Activated naive CD8-positive, alpha-beta T cell treated with anti-CD3 and anti-CD28 coated beads, Interleukin-2, amount 50 U/mL, for 24 hours (primary cell): ENCODE data around the gene TMEM91.
"Not testable (repeated sequence)": the region's sequence is repeated elsewhere in the genome, so short reads cannot be mapped to it uniquely, and the experiment has no call there.

Source experiments
- ATAC-seq: fragments of 150-1000 bp; cut with Tn5 transposase; one replicate; pipeline ENCODE4 v1.10.0; 2021
- DNase-seq: peaks from one replicate; pipeline ENCODE4 v3.0.0; 2021
- H3K27ac Mint-ChIP-seq: one replicate; pipeline ENCODE4 v1.8.0; 2021; ENCODE audit warnings: mild to moderate bottlenecking, mixed read lengths
- H3K27me3 Mint-ChIP-seq: one replicate; pipeline ENCODE4 v1.8.0; 2021; ENCODE audit warnings: mixed read lengths
- H3K36me3 Mint-ChIP-seq: one replicate; pipeline ENCODE4 v1.8.0; 2021; ENCODE audit warnings: low read depth, mixed read lengths
- H3K4me1 Mint-ChIP-seq: one replicate; pipeline ENCODE4 v1.8.0; 2021; ENCODE audit warnings: mixed read lengths
- H3K4me3 Mint-ChIP-seq: one replicate; pipeline ENCODE4 v1.8.0; 2021; ENCODE audit warnings: mild to moderate bottlenecking, moderate library complexity, mixed read lengths
- H3K9me3 Mint-ChIP-seq: one replicate; pipeline ENCODE4 v1.8.0; 2021; ENCODE audit warnings: mixed read lengths

Gene TMEM91

DNA sequence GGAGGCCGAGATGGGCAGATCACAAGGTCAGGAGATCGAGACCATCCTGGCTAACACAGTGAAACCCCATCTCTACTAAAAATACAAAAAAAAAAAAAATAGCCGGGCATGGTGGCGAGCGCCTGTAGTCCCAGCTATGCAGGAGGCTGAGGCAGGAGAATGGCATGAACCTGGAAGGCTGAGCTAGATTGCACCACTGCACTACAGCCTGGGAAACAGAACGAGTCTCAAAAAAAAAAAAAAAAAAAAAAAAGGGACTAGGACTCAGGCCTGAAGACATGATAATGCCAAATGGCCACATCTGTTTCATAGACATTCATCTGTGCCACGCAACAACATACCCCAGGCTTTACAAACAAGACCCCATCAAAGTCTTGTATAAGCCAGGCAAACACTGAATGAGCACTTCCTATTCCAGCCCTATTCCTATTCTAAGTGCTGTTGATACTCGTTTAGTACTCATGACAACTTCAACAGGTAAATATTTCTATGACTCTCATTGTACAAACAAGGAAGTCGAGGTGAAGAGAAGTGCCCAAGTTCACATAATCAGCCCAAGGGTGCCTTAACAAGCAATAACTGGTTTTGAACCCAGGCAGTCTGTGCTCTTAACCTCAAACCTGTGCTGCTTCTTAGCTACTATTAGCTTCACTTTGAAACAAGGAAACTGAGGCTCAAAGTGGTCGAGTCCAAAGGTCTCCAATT is 14.0 kb upstream of the TMEM91 start:
- Mint-ChIP-seq H3K4me1 (peaks cover 46% of the 10 kb centered on the region), H3K9me3 (no peaks in the 10 kb centered on the region), H3K27me3 (no peaks in the 10 kb centered on the region), H3K4me3 (no peak overlapping the region), H3K36me3 (peaks cover 2% of the 10 kb centered on the region), H3K27ac (peak overlapping the region; percentile 60)
- ATAC-seq, result no peak
- DNase-seq, result no peak

DNA sequence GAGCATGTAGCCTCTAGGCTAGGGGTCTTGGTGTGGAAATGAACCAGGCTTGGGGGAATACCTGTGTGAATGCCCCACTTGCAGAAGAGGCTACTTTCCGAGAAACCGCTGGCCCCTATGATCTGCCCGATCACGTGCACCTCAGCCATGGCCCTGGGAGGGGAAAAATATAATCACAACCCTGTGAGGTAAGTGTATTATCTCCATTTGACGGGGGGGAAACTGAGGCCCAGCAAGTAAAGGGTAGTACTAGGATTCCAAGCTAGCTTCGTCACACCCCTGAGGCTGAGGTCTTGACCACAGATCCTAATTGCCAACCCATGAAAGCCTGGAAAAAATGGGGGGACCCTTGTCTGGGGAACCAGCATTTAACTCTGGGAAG is 13.0 kb upstream of the TMEM91 start:
- Mint-ChIP-seq H3K9me3 (no peaks in the 10 kb centered on the region), H3K36me3 (peaks cover 2% of the 10 kb centered on the region), H3K27me3 (no peaks in the 10 kb centered on the region), H3K4me1 (peaks cover 35% of the 10 kb centered on the region), H3K27ac (peak overlapping the region; percentile 99), H3K4me3 (peak overlapping the region; percentile 97)
- DNase-seq (no peak), ATAC-seq (no peak)

DNA sequence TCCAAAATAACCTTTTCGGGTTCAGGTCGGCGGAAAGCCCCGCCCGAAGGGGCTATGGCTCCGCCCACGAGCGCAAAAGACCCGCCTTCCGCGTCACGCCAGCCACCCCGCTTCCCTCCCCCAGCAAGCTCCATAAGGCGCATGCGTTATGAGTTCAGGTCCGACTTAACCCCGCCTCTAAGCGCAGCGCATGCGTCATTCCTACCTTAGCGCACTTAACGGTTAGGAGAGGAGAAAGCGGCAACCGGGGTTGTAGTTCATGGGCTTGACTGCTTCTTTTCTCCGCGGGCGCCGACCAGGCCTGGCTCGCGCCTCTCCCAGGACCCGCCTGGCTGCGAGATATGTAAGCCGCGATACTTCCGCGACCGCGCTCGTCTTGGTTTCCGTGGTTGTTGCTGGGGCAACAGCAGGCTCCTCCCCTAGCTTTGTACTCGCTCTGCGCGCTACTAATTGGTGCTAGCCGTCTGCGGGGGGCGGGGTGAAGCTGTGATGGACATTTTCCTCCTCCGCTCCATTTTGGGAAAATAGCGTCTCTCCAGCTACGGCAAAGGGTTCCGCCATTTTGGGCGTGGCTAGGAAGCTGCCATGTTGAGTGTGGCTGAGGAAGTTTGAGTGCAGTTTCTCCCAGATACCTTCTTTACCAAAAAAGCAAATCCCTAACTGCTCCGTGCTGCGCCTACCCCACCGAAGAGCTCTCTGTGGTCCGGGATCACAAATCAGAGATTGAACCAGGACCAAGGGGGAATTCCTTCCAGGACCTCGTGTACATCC is 12.4 kb upstream of the TMEM91 start, which contains the start of gene B9D2:
Gene B9D2 (minus strand): TSS at position 397 of the 771 bp plus-strand sequence. CDS start 630 bp downstream, outside the sequence.
- no peaks in the 10 kb centered on the region for H3K27me3 Mint-ChIP-seq
- DNase-seq (peak; percentile 96), ATAC-seq (peak; percentile 94)
- no peaks in the 10 kb centered on the region for H3K9me3 Mint-ChIP-seq
- peaks cover 32% of the 10 kb centered on the region for H3K4me1 Mint-ChIP-seq
- H3K36me3 Mint-ChIP-seq, result peaks cover 2% of the 10 kb centered on the region
- peak within 1 kb of the TSS; percentile 99 for H3K27ac Mint-ChIP-seq
- H3K4me3 Mint-ChIP-seq, result peak within 1 kb of the TSS; percentile 97

DNA sequence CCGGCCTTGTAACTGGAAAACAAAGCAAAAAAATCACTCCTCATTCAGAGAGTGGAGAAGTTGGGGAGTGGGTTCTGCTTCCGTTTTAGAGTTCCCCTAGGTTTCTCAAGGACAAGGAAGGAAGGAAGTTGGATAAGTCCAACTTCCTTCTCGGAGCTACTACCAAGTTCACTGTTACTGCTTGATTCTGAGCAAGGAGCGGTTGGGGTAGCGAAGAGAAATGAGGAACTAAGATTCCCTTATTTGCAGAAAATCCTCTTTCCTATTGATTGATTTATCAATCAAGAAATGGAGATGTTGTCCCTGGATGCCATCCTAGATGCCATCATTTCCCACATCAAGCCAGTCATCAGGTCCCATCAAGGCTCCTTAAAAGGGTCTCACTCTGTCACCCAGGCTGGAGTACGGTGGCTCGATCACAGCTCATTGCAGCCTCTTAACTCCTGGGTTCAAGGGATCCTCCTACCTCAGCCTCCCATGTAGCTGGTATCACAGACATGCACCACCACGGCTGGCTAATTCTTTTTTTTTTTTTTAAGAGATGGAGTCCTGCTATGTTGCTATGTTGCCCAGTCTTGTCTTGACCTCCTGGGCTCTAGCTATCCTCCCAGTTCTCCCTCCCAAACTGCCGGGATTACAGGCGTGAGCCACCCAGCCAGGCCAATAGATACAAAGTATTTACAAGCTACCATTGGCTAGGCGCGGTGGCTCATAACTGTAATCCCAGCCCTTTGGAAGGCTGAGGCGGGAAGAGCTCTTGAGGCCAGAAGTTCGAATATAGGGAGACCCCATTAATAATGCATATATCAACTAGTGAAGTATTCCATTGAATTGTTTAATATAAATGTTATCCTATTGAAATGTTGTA is 11.6 kb upstream of the TMEM91 start:
- H3K27ac Mint-ChIP-seq, result peak overlapping the region; percentile 99
- DNase-seq (no peak), ATAC-seq (no peak)
- no peaks in the 10 kb centered on the region for H3K9me3 Mint-ChIP-seq
- H3K36me3 Mint-ChIP-seq, result peaks cover 2% of the 10 kb centered on the region
- H3K4me1 Mint-ChIP-seq, result peaks cover 31% of the 10 kb centered on the region
- H3K4me3 Mint-ChIP-seq, result peak overlapping the region; percentile 97
- H3K27me3 Mint-ChIP-seq, result no peaks in the 10 kb centered on the region

DNA sequence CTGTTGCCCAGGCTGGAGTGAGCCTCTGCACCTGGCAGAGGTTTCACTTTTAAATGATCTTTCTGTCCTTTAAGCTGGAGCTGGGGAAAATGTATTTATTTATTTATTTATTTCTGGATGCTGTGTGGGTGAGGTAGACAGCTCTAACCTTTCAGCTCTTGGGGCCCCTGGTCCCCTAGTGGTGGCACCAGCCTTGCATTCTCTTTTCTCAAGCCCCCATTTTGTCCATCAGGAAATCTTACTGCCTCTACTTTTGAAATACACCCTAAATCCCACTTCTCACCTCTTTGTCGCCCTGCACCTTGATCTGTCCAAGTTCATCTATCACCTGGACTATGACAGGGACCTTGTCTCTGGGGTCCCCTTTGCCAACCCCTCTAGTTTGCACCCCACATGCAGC is 10.2 kb upstream of the TMEM91 start:
- H3K27ac Mint-ChIP-seq, result peak overlapping the region; percentile 35
- peaks cover 27% of the 10 kb centered on the region for H3K4me1 Mint-ChIP-seq
- H3K27me3 Mint-ChIP-seq, result no peaks in the 10 kb centered on the region
- H3K9me3 Mint-ChIP-seq, result no peaks in the 10 kb centered on the region
- no peak for ATAC-seq
- H3K36me3 Mint-ChIP-seq, result peaks cover 2% of the 10 kb centered on the region
- no peak for DNase-seq
- H3K4me3 Mint-ChIP-seq, result no peak overlapping the region

DNA sequence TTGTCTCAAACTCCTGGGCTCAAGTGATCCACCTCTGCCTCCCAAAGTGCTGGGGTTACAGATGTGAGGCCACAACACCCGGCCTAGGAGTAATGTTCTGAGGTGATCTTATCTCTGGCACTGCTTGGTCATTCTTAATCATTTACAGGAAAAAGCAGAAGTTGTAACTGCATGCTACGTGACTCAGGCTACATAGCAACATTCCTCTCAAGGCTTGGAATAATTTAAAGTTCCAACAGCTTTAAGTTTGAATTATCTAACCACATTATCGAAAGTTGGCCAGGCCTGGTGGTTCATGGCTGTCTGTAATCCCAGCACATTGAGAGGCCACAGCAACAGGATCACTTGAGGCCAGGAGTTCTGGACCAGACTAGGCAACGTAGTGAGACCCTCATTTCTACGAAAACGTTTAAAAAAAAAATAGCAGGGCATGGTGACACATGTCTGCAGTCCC is 8.5 kb upstream of the TMEM91 start:
- DNase-seq, result no peak
- no peaks in the 10 kb centered on the region for H3K9me3 Mint-ChIP-seq
- H3K27ac Mint-ChIP-seq, result no peak overlapping the region
- no peaks in the 10 kb centered on the region for H3K27me3 Mint-ChIP-seq
- H3K4me1 Mint-ChIP-seq, result peaks cover 23% of the 10 kb centered on the region
- no peak for ATAC-seq
- peaks cover 2% of the 10 kb centered on the region for H3K36me3 Mint-ChIP-seq
- H3K4me3 Mint-ChIP-seq, result no peak overlapping the region

DNA sequence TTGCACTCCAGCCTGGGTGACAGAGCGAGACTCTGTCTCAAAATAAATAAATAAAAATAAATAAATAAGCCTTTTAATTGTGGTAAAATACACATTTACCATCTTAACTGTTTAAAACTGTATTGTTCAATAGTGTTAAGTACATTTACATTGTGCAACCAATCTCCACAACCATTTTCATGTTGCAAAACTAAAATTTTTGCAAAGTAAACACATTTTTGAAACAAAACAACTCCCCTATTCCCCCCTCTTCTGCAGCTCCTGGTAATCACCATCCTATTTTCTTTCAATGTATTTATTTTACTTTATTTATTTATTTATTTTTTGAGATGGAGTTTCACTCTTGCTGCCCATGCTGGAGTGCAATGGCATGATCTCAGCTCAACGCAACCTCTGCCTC is 6.6 kb upstream of the TMEM91 start:
- Mint-ChIP-seq H3K27ac (no peak overlapping the region), H3K9me3 (no peaks in the 10 kb centered on the region), H3K4me3 (no peak overlapping the region), H3K36me3 (peaks cover 2% of the 10 kb centered on the region), H3K27me3 (no peaks in the 10 kb centered on the region), H3K4me1 (peaks cover 9% of the 10 kb centered on the region)
- ATAC-seq (no peak), DNase-seq (no peak)

DNA sequence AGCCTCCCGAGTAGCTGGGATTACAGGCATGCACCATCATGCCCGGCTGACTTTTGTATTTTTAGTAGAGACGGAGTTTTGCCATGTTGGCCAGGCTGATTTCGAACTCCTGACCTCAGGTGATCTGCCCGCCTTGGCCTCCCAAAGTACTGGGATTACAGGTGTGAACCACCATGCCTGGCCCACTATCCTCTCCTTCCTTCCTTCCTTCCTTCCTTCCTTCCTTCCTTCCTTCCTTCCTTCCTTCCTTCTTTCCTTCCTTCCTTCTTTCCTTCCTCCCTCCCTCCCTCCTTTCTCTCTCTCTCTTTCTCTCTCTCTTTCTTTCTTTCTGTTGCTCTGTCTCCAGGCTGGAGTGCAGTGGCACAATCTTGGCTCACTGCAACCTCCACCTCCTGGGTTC is 5.2 kb upstream of the TMEM91 start:
- Mint-ChIP-seq H3K27ac (peak overlapping the region; percentile 22), H3K4me1 (peaks cover 10% of the 10 kb centered on the region)
- not testable (repeated sequence) for H3K27me3 Mint-ChIP-seq, ATAC-seq, H3K36me3 Mint-ChIP-seq, H3K9me3 Mint-ChIP-seq, DNase-seq, H3K4me3 Mint-ChIP-seq

DNA sequence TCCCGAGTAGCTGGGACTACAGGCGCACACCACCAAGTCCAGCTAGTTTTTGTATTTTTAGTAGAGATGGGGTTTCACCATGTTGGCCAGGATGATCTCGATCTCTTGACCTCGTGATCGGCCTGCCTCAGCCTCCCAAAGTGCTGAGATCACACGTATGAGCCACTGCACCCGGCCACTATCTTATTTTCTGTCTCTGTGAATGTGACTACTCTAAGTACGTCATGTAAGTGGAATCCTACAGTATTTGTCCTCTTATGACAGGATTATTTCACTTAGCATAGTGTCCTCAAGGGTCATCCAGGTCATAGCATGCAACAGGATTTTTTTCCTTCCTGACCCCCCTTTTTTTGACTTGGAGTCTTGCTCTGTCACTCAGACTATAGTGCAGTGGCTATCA is 4.8 kb upstream of the TMEM91 start:
- Mint-ChIP-seq H3K36me3 (no peaks in the 10 kb centered on the region), H3K4me3 (no peak overlapping the region), H3K4me1 (peaks cover 9% of the 10 kb centered on the region), H3K9me3 (no peaks in the 10 kb centered on the region), H3K27ac (peak overlapping the region; percentile 22), H3K27me3 (no peaks in the 10 kb centered on the region)
- ATAC-seq (no peak), DNase-seq (no peak)

DNA sequence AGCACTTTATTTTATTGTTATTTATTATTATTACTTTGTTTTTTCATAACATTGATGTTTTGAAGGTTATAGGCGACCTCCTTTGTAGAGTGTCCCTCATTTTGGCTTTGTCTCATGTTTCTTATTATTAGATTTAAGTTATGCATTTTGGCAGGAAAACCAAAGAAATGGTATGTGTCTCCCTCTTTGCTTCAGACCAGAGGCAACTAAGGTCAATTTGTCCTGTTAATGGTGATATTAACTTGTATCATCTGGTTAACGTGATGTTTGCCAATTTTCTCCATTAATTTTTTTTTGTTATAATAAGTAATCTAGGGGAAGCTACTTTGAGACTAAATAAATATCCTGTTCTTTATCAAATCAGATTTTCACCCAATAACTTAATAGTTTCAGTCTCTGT is 3.8 kb upstream of the TMEM91 start:
- H3K9me3 Mint-ChIP-seq, result no peaks in the 10 kb centered on the region
- ATAC-seq, result no peak

DNA sequence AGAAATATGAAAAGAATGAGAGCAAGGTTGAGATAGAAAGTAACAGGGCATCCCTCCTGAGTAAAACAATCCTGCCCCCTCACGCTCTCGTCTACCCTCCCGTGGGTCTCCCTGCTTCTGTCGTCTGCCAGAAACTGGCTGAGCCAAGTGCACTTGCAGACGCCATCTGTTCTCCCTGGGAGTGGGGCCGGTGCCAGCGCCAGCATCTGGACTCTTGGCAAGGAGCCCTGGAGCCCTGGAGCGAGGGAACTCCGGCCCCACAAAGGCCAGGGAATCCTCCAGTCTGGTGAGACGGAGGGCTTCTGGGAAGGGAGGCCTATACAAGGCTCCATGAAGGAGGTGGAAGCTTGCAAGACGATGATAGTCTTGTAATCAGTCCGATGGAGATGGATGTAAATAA is 2.3 kb upstream of the TMEM91 start:
- DNase-seq, result no peak
- H3K36me3 Mint-ChIP-seq, result no peaks in the 10 kb centered on the region
- H3K9me3 Mint-ChIP-seq, result no peaks in the 10 kb centered on the region
- ATAC-seq, result no peak
- H3K27me3 Mint-ChIP-seq, result no peaks in the 10 kb centered on the region
- H3K4me1 Mint-ChIP-seq, result peaks cover 16% of the 10 kb centered on the region
- H3K4me3 Mint-ChIP-seq, result no peak overlapping the region
- no peak overlapping the region for H3K27ac Mint-ChIP-seq

More for the DNA sequence above, 3.8 kb upstream of the TMEM91 start:
- no peaks in the 10 kb centered on the region for H3K27me3 Mint-ChIP-seq
- H3K36me3 Mint-ChIP-seq, result no peaks in the 10 kb centered on the region
- H3K27ac Mint-ChIP-seq, result no peak overlapping the region
- DNase-seq, result no peak
- H3K4me3 Mint-ChIP-seq, result no peak overlapping the region
- H3K4me1 Mint-ChIP-seq, result peaks cover 16% of the 10 kb centered on the region

DNA sequence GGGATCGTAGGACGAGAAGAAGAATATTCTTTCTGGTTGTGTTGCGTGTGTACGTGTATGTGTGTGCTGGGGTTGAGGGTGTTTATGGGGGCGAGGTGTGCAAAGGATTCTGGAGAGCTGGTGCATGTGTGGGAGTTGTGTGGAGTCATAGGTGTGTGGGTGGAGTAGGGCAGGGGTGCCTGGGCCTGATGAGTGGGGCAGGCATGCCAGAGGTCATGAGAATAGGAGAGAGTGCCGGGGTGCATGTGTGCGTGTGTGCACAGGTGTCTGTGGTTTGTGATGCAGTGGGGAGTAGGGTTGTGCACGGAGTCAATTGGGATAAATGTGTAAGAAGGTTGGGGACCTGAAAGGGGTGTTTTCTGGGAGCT is 649 bp downstream of the TMEM91 start:
- H3K4me3 Mint-ChIP-seq, result peak overlapping the region; percentile 60
- H3K27me3 Mint-ChIP-seq, result no peaks in the 10 kb centered on the region
- H3K36me3 Mint-ChIP-seq, result no peaks in the 10 kb centered on the region
- peak overlapping the region; percentile 7 for H3K27ac Mint-ChIP-seq
- peak; percentile 34 for ATAC-seq
- H3K9me3 Mint-ChIP-seq, result no peaks in the 10 kb centered on the region
- H3K4me1 Mint-ChIP-seq, result peaks cover 16% of the 10 kb centered on the region
- DNase-seq, result peak; percentile 18

DNA sequence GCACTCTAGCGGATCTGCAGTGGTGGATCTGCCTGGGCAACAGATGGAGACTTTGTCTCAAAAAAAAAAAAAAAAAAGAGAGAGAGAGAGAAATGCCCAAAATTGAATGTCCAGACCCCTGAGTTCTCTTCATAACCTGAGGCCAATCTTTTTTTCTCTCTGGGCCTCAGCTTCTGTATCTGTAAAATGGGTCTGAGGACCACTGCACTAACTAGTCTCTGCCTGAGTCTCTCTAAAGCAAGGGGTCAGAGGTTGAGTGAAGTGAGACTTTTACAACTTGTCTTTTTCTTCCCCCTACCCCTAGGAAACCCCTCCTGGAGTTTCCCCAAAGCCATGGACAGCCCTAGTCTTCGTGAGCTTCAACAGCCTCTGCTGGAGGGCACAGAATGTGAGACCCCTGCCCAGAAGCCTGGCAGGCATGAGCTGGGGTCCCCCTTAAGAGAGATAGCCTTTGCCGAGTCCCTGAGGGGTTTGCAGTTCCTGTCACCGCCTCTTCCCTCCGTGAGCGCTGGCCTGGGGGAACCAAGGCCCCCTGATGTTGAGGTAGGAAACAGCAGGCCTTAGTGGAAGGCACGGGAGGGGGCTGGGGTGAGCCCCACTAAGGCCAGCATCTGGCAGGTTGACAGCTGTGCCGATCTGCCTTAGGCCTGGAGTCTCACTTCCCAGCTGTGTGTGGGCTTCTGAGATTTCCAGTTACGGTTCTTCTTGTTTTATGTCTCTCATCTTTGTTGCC is 1.8 kb downstream of the TMEM91 start:
- no peak overlapping the region for H3K27ac Mint-ChIP-seq
- peaks cover 15% of the 10 kb centered on the region for H3K4me1 Mint-ChIP-seq
- H3K27me3 Mint-ChIP-seq, result no peaks in the 10 kb centered on the region
- H3K4me3 Mint-ChIP-seq, result no peak overlapping the region
- no peaks in the 10 kb centered on the region for H3K36me3 Mint-ChIP-seq
- ATAC-seq, result no peak
- no peaks in the 10 kb centered on the region for H3K9me3 Mint-ChIP-seq
- no peak for DNase-seq

DNA sequence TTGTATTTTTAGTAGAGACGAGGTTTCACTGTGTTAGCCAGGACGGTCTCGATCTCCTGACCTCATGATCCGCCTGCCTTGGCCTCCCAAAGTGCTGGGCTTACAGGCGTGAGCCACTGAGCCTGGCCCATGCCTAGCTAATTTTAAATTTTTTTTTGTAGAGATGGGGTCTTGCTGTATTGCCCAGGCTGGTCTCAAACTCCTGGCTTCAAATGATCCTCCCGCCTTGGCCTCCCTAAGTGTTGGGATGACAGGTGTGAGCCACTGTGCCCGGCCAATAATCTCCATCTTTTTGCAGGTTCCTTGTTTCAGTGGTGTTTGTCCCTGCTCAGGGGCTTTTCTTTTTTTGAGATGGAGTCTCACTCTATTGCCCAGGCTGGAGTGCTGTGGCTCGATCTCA is 5.2 kb downstream of the TMEM91 start:
- not testable (repeated sequence) for ATAC-seq, H3K36me3 Mint-ChIP-seq, H3K4me3 Mint-ChIP-seq, DNase-seq, H3K4me1 Mint-ChIP-seq, H3K9me3 Mint-ChIP-seq, H3K27ac Mint-ChIP-seq, H3K27me3 Mint-ChIP-seq
